ENCODE measurements around the gene SPDEF. TPM values are rescaled to one million over a fixed set of nuclear protein-coding genes. Genes with fewer than 3 reads are reported as not detected.

SPDEF gene
- polyA plus RNA-seq, 1 donor (not counting 4 experiments of a cell fraction or from before 2014, with no cell fraction given) = 0.03 TPM

DNA sequence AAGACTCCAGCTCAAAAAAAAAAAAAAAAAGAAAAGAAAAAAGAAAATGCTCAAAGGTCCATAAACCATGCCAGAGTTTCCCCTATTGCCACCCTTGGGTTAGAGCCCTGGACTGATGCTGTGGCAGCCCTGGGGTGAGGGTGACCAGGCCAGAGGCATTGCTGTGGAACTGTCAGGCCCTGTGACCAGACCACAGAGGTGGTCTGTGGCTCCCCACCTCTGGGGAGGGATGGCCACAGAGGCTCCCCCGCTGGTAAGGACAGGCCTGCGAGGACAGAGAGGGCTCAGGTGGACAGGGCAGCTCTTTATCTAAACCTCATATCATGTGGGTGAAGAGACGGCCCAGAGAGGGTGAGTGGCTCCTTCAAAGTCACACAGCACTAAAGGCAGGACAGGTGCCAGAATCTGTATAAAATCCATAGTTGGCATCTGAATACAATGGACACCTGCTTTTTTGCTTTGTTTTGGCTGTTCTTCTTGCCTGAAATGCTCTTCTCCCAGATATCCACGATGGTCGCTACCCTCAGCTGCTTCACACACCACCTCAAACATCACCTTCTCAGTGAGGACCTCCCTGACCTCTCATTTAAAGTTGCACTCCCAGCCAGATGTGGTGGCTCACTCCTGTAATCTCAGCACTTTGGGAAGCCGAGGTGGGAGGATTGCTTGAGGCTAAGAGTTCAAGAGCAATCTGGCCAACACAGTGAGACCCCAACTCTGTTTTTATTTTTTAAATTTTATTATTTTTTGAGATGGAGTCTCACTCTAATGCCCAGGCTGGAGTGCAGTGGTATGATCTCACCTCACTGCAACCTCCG, 22.5 kb upstream of the SPDEF start:
- H3K4me2 ChIP-seq (ENCODE audit: control insufficient read depth, extremely low read depth, insufficient read depth, low read depth, low read length) = no peak overlapping the region
- dilution Hi-C loops (cut with MboI; ENCODE audit: extremely low pct_ligation_motif_present, low sequenced_read_pairs) = no loop called here
- H3K4me3 ChIP-seq (ENCODE audit: control insufficient read depth in 2 of 3, extremely low read depth in 1 of 3, insufficient read depth in 2 of 3, low read depth in 1 of 3, low read length in 3 of 3) = no peak overlapping the region
- peaks cover 0 to 7% of the 10 kb centered on the region in 2 experiments for H3K36me3 ChIP-seq (ENCODE audit: control insufficient read depth in 2 of 2, extremely low read depth in 1 of 2, insufficient read depth in 2 of 2, low read length in 2 of 2)
- no peak overlapping the region for H3K9ac ChIP-seq (ENCODE audit: control insufficient read depth, extremely low read depth, insufficient read depth, low read length)
- no peak for DNase-seq (ENCODE audit: low read depth, low spot score)
- no peak for FAIRE-seq
- H3K9me3 ChIP-seq (ENCODE audit: control insufficient read depth, low read depth, low read length) = no peaks in the 10 kb centered on the region
- no peaks in the 10 kb centered on the region for H3K9me1 ChIP-seq (ENCODE audit: control insufficient read depth, extremely low read depth, insufficient read depth, low read length)
- H3K79me2 ChIP-seq (ENCODE audit: control insufficient read depth, insufficient read depth, low read length) = no peaks in the 10 kb centered on the region
- TF ChIP-seq, protein P1, sequence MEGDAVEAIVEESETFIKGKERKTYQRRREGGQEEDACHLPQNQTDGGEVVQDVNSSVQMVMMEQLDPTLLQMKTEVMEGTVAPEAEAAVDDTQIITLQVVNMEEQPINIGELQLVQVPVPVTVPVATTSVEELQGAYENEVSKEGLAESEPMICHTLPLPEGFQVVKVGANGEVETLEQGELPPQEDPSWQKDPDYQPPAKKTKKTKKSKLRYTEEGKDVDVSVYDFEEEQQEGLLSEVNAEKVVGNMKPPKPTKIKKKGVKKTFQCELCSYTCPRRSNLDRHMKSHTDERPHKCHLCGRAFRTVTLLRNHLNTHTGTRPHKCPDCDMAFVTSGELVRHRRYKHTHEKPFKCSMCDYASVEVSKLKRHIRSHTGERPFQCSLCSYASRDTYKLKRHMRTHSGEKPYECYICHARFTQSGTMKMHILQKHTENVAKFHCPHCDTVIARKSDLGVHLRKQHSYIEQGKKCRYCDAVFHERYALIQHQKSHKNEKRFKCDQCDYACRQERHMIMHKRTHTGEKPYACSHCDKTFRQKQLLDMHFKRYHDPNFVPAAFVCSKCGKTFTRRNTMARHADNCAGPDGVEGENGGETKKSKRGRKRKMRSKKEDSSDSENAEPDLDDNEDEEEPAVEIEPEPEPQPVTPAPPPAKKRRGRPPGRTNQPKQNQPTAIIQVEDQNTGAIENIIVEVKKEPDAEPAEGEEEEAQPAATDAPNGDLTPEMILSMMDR (optimal IDR thresholded peaks at IDR 0.05 in 1 of 3, IDR thresholded peaks at IDR 0.05 in 1 of 3, conservative IDR thresholded peaks at IDR 0.05 in 1 of 3; ENCODE audit: extremely low read depth in 1 of 3, insufficient read depth in 2 of 3, low read length in 3 of 3) = no peak
- no peak for TF ChIP-seq EZH2 (IDR thresholded peaks at IDR 0.05; ENCODE audit: low read length)
- H3K27me3 ChIP-seq (ENCODE audit: control insufficient read depth, extremely low read depth, insufficient read depth, low read length) = no peaks in the 10 kb centered on the region
- H3K4me1 ChIP-seq (ENCODE audit: control insufficient read depth, extremely low read depth, insufficient read depth, low read length) = no peaks in the 10 kb centered on the region
- H3K27ac ChIP-seq (ENCODE audit: control insufficient read depth, insufficient read depth, low read length) = no peak overlapping the region
- H2AFZ ChIP-seq (ENCODE audit: control insufficient read depth, low read length) = no peak overlapping the region
- H4K20me1 ChIP-seq (ENCODE audit: control insufficient read depth, extremely low read depth, insufficient read depth, low read length) = no peaks in the 10 kb centered on the region

- no peak for TF ChIP-seq EZH2 (IDR thresholded peaks at IDR 0.05; ENCODE audit: low read length)
- TF ChIP-seq, protein P1 (optimal IDR thresholded peaks at IDR 0.05 in 1 of 3, IDR thresholded peaks at IDR 0.05 in 1 of 3, conservative IDR thresholded peaks at IDR 0.05 in 1 of 3; ENCODE audit: extremely low read depth in 1 of 3, insufficient read depth in 2 of 3, low read length in 3 of 3) = no peak
Measured at GRCh38 chr6:34576286-34576955, 20.3 kb upstream of the SPDEF start.

More at GRCh38 chr6:34576286-34576955, 20.3 kb upstream of the SPDEF start:
- dilution Hi-C loops (cut with MboI; ENCODE audit: extremely low pct_ligation_motif_present, low sequenced_read_pairs) = no loop called here
- H3K27me3 ChIP-seq (ENCODE audit: control insufficient read depth, extremely low read depth, insufficient read depth, low read length) = no peaks in the 10 kb centered on the region
- no peaks in the 10 kb centered on the region for H3K79me2 ChIP-seq (ENCODE audit: control insufficient read depth, insufficient read depth, low read length)
- no peak overlapping the region for H3K4me3 ChIP-seq (ENCODE audit: control insufficient read depth in 2 of 3, extremely low read depth in 1 of 3, insufficient read depth in 2 of 3, low read depth in 1 of 3, low read length in 3 of 3)
- no peaks in the 10 kb centered on the region for H3K9me1 ChIP-seq (ENCODE audit: control insufficient read depth, extremely low read depth, insufficient read depth, low read length)
- H4K20me1 ChIP-seq (ENCODE audit: control insufficient read depth, extremely low read depth, insufficient read depth, low read length) = no peaks in the 10 kb centered on the region
- no peaks in the 10 kb centered on the region for H3K9me3 ChIP-seq (ENCODE audit: control insufficient read depth, low read depth, low read length)
- no peak overlapping the region for H3K27ac ChIP-seq (ENCODE audit: control insufficient read depth, insufficient read depth, low read length)
- no peak overlapping the region for H2AFZ ChIP-seq (ENCODE audit: control insufficient read depth, low read length)
- FAIRE-seq (no peak), DNase-seq (ENCODE audit: low read depth, low spot score) (no peak)
- H3K36me3 ChIP-seq (ENCODE audit: control insufficient read depth in 2 of 2, extremely low read depth in 1 of 2, insufficient read depth in 2 of 2, low read length in 2 of 2) = peaks cover 0 to 3% of the 10 kb centered on the region in 2 experiments
- H3K4me2 ChIP-seq (ENCODE audit: control insufficient read depth, extremely low read depth, insufficient read depth, low read depth, low read length) = no peak overlapping the region
- H3K9ac ChIP-seq (ENCODE audit: control insufficient read depth, extremely low read depth, insufficient read depth, low read length) = no peak overlapping the region
- no peaks in the 10 kb centered on the region for H3K4me1 ChIP-seq (ENCODE audit: control insufficient read depth, extremely low read depth, insufficient read depth, low read length)
